ENCODE data around the gene LRRTM4. TPM values are rescaled to one million over a fixed set of nuclear protein-coding genes. Genes with fewer than 3 reads are reported as not detected.

Gene LRRTM4
- total RNA-seq, 1 experiment from 2014 or later, result 12.0 TPM

GRCh38 chr2:76997296-76997695 lies 524.9 kb downstream of the LRRTM4 start:
- H3K23me2 ChIP-seq (ENCODE audit: insufficient read length, low read depth, low read length, poor library complexity, severe bottlenecking), result no peaks in the 10 kb centered on the region
- no peaks in the 10 kb centered on the region for H4K20me1 ChIP-seq (ENCODE audit: control insufficient read depth, insufficient read depth, insufficient read length)
- no peak overlapping the region for H3K9ac ChIP-seq (ENCODE audit: extremely low read depth, insufficient read length, low read length)
- no peak overlapping the region for H2BK12ac ChIP-seq (ENCODE audit: insufficient read length, low read depth, low read length)
- no peaks in the 10 kb centered on the region for H3K9me3 ChIP-seq (ENCODE audit: control insufficient read depth, low read depth, low read length)
- no peaks in the 10 kb centered on the region for H3K79me1 ChIP-seq (ENCODE audit: insufficient read depth, low read depth, low read length, poor library complexity, severe bottlenecking)
- no peak overlapping the region for H4K91ac ChIP-seq (ENCODE audit: insufficient read length, low read depth, low read length)
- H3K56ac ChIP-seq (ENCODE audit: insufficient read length, low read depth, low read length), result no peak overlapping the region
- no peak overlapping the region for H2BK15ac ChIP-seq (ENCODE audit: low read depth, low read length)
- H4K5ac ChIP-seq (ENCODE audit: insufficient read length, low read depth, low read length), result no peak overlapping the region
- no peak overlapping the region for H2BK5ac ChIP-seq (ENCODE audit: insufficient read length, low read length)
- H3K18ac ChIP-seq (ENCODE audit: insufficient read length, low read depth, low read length), result no peak overlapping the region
- H3K4ac ChIP-seq (ENCODE audit: low read depth, low read length), result no peak overlapping the region
- H3K79me2 ChIP-seq (ENCODE audit: insufficient read depth, low read length), result no peaks in the 10 kb centered on the region
- H4K8ac ChIP-seq (replicated peaks; ENCODE audit: insufficient read length, low read depth, low read length), result no peak overlapping the region
- no CpG with 5 or more reads among the region's 1 CpG for WGBS (ENCODE audit: extremely low coverage, insufficient read length, low lambda C conversion rate)
- H3K9me3 Mint-ChIP-seq, result peaks cover 0 to 2% of the 10 kb centered on the region in 2 experiments; a peak in 1 of 5 replicates
- no peak overlapping the region for H2BK20ac ChIP-seq (ENCODE audit: low read depth, low read length, poor library complexity, severe bottlenecking)
- no peak overlapping the region for H3K4me3 Mint-ChIP-seq
- no peak for TF ChIP-seq CTCF (conservative IDR thresholded peaks at IDR 0.05)
- no peak overlapping the region for H2BK120ac ChIP-seq (ENCODE audit: low read depth, low read length, poor library complexity, severe bottlenecking)
- H3K27ac ChIP-seq (ENCODE audit: insufficient read length, low read depth, low read length), result no peak overlapping the region
- H3K4me2 ChIP-seq (ENCODE audit: insufficient read depth, insufficient read length, low read length), result no peak overlapping the region
- no peak overlapping the region for H2AK5ac ChIP-seq (ENCODE audit: insufficient read length, low read length)
- H3K14ac ChIP-seq (ENCODE audit: insufficient read depth, low read length), result no peak overlapping the region
- no peaks in the 10 kb centered on the region for H3K27me3 ChIP-seq (ENCODE audit: insufficient read depth, low read length)
- H2AFZ ChIP-seq (ENCODE audit: low read length), result no peak overlapping the region
- H3K23ac ChIP-seq (ENCODE audit: insufficient read length, low read depth, low read length), result no peak overlapping the region
- H3K4me1 ChIP-seq (ENCODE audit: insufficient read depth, low read length), result no peaks in the 10 kb centered on the region
- DNase-seq, result no peak
- H3T11ph ChIP-seq (ENCODE audit: low read length), result no peak overlapping the region
- H3K27ac Mint-ChIP-seq, result no peak overlapping the region
- H3K27me3 Mint-ChIP-seq (ENCODE audit: low read depth), result no peaks in the 10 kb centered on the region
- H3K4me1 Mint-ChIP-seq, result 0 out of 4 replicates have a peak, but pooled peaks cover 0 to 8% of the 10 kb centered on the region in 2 experiments
- peaks cover 0 to 3% (median 0%) of the 10 kb centered on the region in 3 experiments; a peak in 2 of 7 replicates for H3K36me3 Mint-ChIP-seq (ENCODE audit: insufficient read depth in 1 of 3, low read depth in 3 of 3)
